Fibroblast of lung (primary cell): ENCODE data around the gene ABHD18.
"Not testable (repeated sequence)": the region's sequence is repeated elsewhere in the genome, so short reads cannot be mapped to it uniquely, and the experiment has no call there.

ENCODE experiments used
- CTCF ChIP-seq, 2 donors: IDR thresholded peaks in 1 of 2; conservative IDR thresholded peaks in 1 of 2; 1 replicate in 1 of 2; 2 replicates in 1 of 2; pipeline ENCODE4 v1.5.1; 2011 to 2012; ENCODE audit warnings: low read length in 2 of 2, control low read depth in 1 of 2, inconsistent platforms in 1 of 2, low read depth in 1 of 2, mild to moderate bottlenecking in 1 of 2
- EZH2 ChIP-seq: IDR thresholded peaks from 2 replicates; pipeline ENCODE4 v1.5.1; 2012; ENCODE audit warnings: low read length, control low read depth, mild to moderate bottlenecking; ENCODE audit errors: missing control alignments

DNA sequence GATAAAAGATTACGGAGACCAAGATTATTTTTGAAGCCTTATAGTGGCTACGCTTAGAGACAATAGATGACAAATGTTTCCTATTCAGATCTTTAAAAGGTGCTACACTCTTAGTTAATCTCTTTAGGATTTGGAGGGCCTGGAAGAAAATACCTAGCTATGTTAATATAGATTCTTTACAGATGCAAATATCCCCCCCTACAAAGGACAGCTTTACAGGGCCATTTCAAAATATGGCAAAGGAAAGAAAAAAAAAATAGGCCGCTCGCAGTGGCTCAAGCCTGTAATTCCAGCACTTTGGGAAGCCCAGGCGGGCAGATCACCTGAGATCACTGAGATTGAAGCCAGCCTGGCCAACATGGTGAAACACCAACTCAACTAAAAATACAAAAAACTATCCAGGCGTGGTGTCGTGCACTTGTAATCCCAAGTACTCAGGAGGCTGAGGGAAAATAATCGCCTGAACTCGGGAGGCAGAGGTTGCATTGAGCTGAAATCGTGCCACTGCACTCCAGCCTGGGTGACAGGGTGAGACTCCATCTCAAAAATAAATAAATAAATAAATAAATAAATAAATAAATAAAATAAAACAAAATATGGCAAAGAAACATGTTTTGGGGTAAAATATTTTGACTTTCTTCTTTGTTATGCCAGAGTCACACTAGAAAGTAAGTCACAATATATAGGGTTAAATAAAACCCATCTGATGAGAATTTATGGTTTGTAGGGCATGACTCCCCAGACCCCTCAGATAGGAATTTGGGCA lies 90.4 kb downstream of the ABHD18 start:
- not testable (repeated sequence) for TF ChIP-seq CTCF (conservative IDR thresholded peaks at IDR 0.05 in 1 of 2, IDR thresholded peaks at IDR 0.05 in 1 of 2; ENCODE audit: low read depth in 1 of 2, low read length in 2 of 2); EZH2
